Small intestine (tissue), 7 donors: ENCODE results near the gene FGF19. TPM values are rescaled to one million over a fixed set of nuclear protein-coding genes. Genes with fewer than 3 reads are reported as not detected.

Experiments used
- DNase-seq, 2 donors: peaks; one replicate each; pipeline versions ENCODE4 v3.0.0 to v3.0.0-alpha.2; 2013
- FAIRE-seq: peaks from 2 replicates; lab custom pipeline; 2012; peaks lifted over from hg19 to GRCh38; lab: Jason Lieb, UNC
- H3K27ac ChIP-seq, 3 donors: one replicate each; pipeline ENCODE4 v1.5.1; 2013; ENCODE audit warnings: low read length in 2 of 3, mild to moderate bottlenecking in 2 of 3, control low read depth in 1 of 3, inconsistent platforms in 1 of 3, low read depth in 1 of 3, moderate library complexity in 1 of 3
- H3K27me3 ChIP-seq, 3 donors: one replicate each; pipeline ENCODE4 v1.6.1; 2013; ENCODE audit warnings: low read length in 3 of 3, inconsistent platforms in 1 of 3; ENCODE audit not compliant: control insufficient read depth in 3 of 3, insufficient read depth in 3 of 3
- H3K36me3 ChIP-seq, 3 donors: one replicate each; pipeline ENCODE4 v1.6.1; 2013; ENCODE audit warnings: low read length in 3 of 3, inconsistent platforms in 1 of 3, low read depth in 1 of 3, mild to moderate bottlenecking in 1 of 3, moderate library complexity in 1 of 3; ENCODE audit not compliant: control insufficient read depth in 3 of 3, insufficient read depth in 2 of 3
- H3K4me1 ChIP-seq, 3 donors: one replicate each; pipeline ENCODE4 v1.6.1; 2013; ENCODE audit warnings: low read length in 2 of 3, inconsistent platforms in 1 of 3, low read depth in 1 of 3, mild to moderate bottlenecking in 1 of 3, moderate library complexity in 1 of 3; ENCODE audit not compliant: control insufficient read depth in 3 of 3, insufficient read depth in 2 of 3
- H3K4me3 ChIP-seq, 3 donors: one replicate each; pipeline ENCODE4 v1.5.1; 2013; ENCODE audit warnings: low read length in 3 of 3, control low read depth in 1 of 3, inconsistent platforms in 1 of 3, low read depth in 1 of 3, mild to moderate bottlenecking in 1 of 3, moderate library complexity in 1 of 3
- H3K9me3 ChIP-seq, 2 donors: one replicate each; pipeline ENCODE4 v1.6.1; 2013; ENCODE audit warnings: low read depth in 1 of 2, low read length in 1 of 2; ENCODE audit not compliant: control insufficient read depth in 2 of 2, insufficient read depth in 1 of 2
- WGBS, 3 donors: extraction: QIAGEN DNeasy Blood & Tissue Kit; methylation state at CpG; one replicate each; pipeline ENCODE4 v1.1.7; 2013; 5-methylcytosine and 5-hydroxymethylcytosine counted together
- polyA plus RNA-seq, 4 donors: library from polyadenylated mRNA; stranded (reverse) in 3 of 4; unstranded in 1 of 4; fragments of 200-250 nt in 3 of 4; fragments of 120-200 nt in 1 of 4; gene quantifications; one replicate each; pipeline versions ENCODE4 v1.2.1 to v1.2.3, GENCODE V29; 2013
- donor health status: healthy with polysubstance abuse.
- donor health status: control.
- donor health status: control.
- donor health status: Bipolar disorder and iron deficiency.
- donor health status: healthy.

FGF19 gene
- polyA plus RNA-seq, 4 donors = 0.37 to 1.7 TPM; not detected in 2

- Histone ChIP-seq H3K27ac (no peak overlapping the region), H3K27me3 (peaks cover 0 to 7% (median 0%) of the 10 kb centered on the region in 3 donors), H3K4me1 (peaks cover 0 to 8% (median 0%) of the 10 kb centered on the region in 3 donors), H3K36me3 (no peaks in the 10 kb centered on the region), H3K4me3 (no peak overlapping the region), H3K9me3 (peaks cover 0 to 4% of the 10 kb centered on the region in 2 donors)
- 81 to 88% (median 87%) methylated on average over 8 of the region's 8 CpGs for WGBS, 3 donors
- FAIRE-seq (no peak), DNase-seq (no peak)
These were observed 17.0 kb downstream of the FGF19 start for GRCh38 chr11:69686856-69687255.

- Histone ChIP-seq H3K4me3 (no peak overlapping the region), H3K27me3 (peaks cover 0 to 5% (median 0%) of the 10 kb centered on the region in 3 donors), H3K27ac (no peak overlapping the region), H3K9me3 (peaks cover 0 to 4% of the 10 kb centered on the region in 2 donors), H3K4me1 (peaks cover 0 to 8% (median 0%) of the 10 kb centered on the region in 3 donors), H3K36me3 (no peaks in the 10 kb centered on the region)
- 69 to 74% (median 70%) methylated on average over 11 to 13 of the region's 13 CpGs for WGBS, 3 donors
- no peak for FAIRE-seq
- no peak for DNase-seq
These were observed 17.4 kb downstream of the FGF19 start for GRCh38 chr11:69686452-69686851.

- Histone ChIP-seq H3K9me3 (peaks cover 0 to 4% of the 10 kb centered on the region in 2 donors), H3K27ac (no peak overlapping the region), H3K4me1 (peaks cover 0 to 8% (median 0%) of the 10 kb centered on the region in 3 donors), H3K4me3 (no peak overlapping the region), H3K36me3 (no peaks in the 10 kb centered on the region), H3K27me3 (peaks cover 0 to 5% (median 0%) of the 10 kb centered on the region in 3 donors)
- no peak for DNase-seq
- FAIRE-seq = no peak
- WGBS, 3 donors = 49 to 64% (median 50%) methylated on average over 8 of the region's 8 CpGs
These were observed 18.5 kb downstream of the FGF19 start for GRCh38 chr11:69685348-69685747.

GRCh38 chr11:69684651-69685050 lies 19.2 kb downstream of the FGF19 start:
- H3K9me3 ChIP-seq = peaks cover 0 to 4% of the 10 kb centered on the region in 2 donors
- no peaks in the 10 kb centered on the region for H3K36me3 ChIP-seq
- peaks cover 0 to 5% (median 0%) of the 10 kb centered on the region in 3 donors for H3K27me3 ChIP-seq
- H3K4me1 ChIP-seq = peaks cover 0 to 8% (median 0%) of the 10 kb centered on the region in 3 donors
- 68 to 82% (median 80%) methylated on average over 11 of the region's 11 CpGs for WGBS, 3 donors
- DNase-seq (no peak), FAIRE-seq (no peak)
- H3K27ac ChIP-seq = no peak overlapping the region
- no peak overlapping the region for H3K4me3 ChIP-seq

- Histone ChIP-seq H3K27me3 (peaks cover 0 to 5% (median 0%) of the 10 kb centered on the region in 3 donors), H3K36me3 (no peaks in the 10 kb centered on the region), H3K9me3 (peaks cover 0 to 4% of the 10 kb centered on the region in 2 donors), H3K27ac (no peak overlapping the region), H3K4me1 (peaks cover 0 to 5% (median 0%) of the 10 kb centered on the region in 3 donors), H3K4me3 (no peak overlapping the region)
- FAIRE-seq (no peak), DNase-seq (peak; percentile 31 to 55)
- WGBS, 3 donors = 47 to 61% (median 51%) methylated on average over 9 of the region's 9 CpGs
These were observed 20.0 kb downstream of the FGF19 start for GRCh38 chr11:69683764-69684333.

GRCh38 chr11:69682681-69683326 lies 21.0 kb downstream of the FGF19 start:
- H3K36me3 ChIP-seq = no peaks in the 10 kb centered on the region
- H3K9me3 ChIP-seq = no peaks in the 10 kb centered on the region
- H3K4me3 ChIP-seq = no peak overlapping the region
- FAIRE-seq (no peak), DNase-seq (no peak)
- WGBS, 3 donors = 87 to 92% (median 91%) methylated on average over 7 of the region's 7 CpGs
- H3K27me3 ChIP-seq = peaks cover 0 to 5% (median 0%) of the 10 kb centered on the region in 3 donors
- no peak overlapping the region for H3K27ac ChIP-seq
- peaks cover 0 to 3% (median 0%) of the 10 kb centered on the region in 3 donors for H3K4me1 ChIP-seq

GRCh38 chr11:69682221-69682620 lies 21.6 kb downstream of the FGF19 start:
- 80 to 85% (median 81%) methylated on average over 6 of the region's 6 CpGs for WGBS, 3 donors
- no peak for FAIRE-seq
- Histone ChIP-seq H3K9me3 (no peaks in the 10 kb centered on the region), H3K36me3 (no peaks in the 10 kb centered on the region), H3K4me1 (peaks cover 0 to 3% (median 0%) of the 10 kb centered on the region in 3 donors), H3K27ac (no peak overlapping the region), H3K27me3 (peaks cover 0 to 5% (median 0%) of the 10 kb centered on the region in 3 donors), H3K4me3 (no peak overlapping the region)
- DNase-seq = no peak

- no peak overlapping the region for H3K27ac ChIP-seq
- H3K9me3 ChIP-seq = no peaks in the 10 kb centered on the region
- no peak overlapping the region for H3K4me3 ChIP-seq
- peaks cover 0 to 3% (median 0%) of the 10 kb centered on the region in 3 donors for H3K27me3 ChIP-seq
- DNase-seq = no peak
- WGBS, 3 donors = 87 to 88% (median 88%) methylated on average over 5 of the region's 5 CpGs
- H3K4me1 ChIP-seq = no peaks in the 10 kb centered on the region
- H3K36me3 ChIP-seq = no peaks in the 10 kb centered on the region
- FAIRE-seq = no peak
These were observed 23.1 kb downstream of the FGF19 start for GRCh38 chr11:69680688-69681087.
